Esophagus squamous epithelium (tissue), 4 donors: ENCODE data around the gene CFTR.

Source experiments
- POLR2A ChIP-seq, 4 donors: fragments of 450-650 bp; IDR thresholded peaks; one replicate each; pipeline ENCODE4 v1.6.1; 2017; ENCODE audit warnings: antibody characterized with exemption in 4 of 4, mild to moderate bottlenecking in 4 of 4, moderate library complexity in 3 of 4
- TF ChIP-seq, protein P1 (sequence below), 6 experiments: fragments of 450-650 bp in 4 of 6; fragments of 200-600 bp in 2 of 6; sonication (generic) in 2 of 6; IDR thresholded peaks; one replicate each; pipeline ENCODE4 v1.5.1; 2016 to 2019; ENCODE audit warnings: antibody characterized with exemption in 6 of 6, mild to moderate bottlenecking in 4 of 6, moderate library complexity in 4 of 6

DNA sequence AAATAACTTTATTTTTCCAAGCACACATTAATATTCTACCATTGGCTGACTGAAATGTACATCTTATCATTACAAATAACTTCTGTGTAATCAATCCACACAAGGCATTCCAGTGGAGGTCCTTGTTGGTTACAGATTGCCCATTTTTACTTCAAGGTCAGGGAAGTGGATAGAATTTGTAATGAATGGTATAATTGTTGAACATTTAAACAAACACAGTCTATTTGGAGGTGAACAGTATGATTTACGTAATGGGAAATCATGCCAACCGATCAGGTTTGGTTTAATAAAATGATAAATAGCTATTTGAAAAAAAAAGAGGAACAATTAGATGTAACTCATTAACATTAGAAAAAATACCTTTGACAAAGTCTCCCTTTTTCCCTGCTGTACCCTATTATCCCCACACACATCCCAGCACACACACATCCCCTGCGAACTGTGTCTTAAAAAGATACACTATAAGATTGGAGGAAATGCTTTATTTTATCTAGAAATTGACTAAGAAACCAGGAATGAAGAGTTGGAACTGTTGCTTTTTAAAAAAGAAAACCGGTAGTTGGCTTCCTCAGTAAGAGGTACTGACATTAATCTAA is 33.5 kb upstream of the CFTR start:
- TF ChIP-seq POLR2A (IDR thresholded peaks at IDR 0.05): no peak
- TF ChIP-seq, protein P1, sequence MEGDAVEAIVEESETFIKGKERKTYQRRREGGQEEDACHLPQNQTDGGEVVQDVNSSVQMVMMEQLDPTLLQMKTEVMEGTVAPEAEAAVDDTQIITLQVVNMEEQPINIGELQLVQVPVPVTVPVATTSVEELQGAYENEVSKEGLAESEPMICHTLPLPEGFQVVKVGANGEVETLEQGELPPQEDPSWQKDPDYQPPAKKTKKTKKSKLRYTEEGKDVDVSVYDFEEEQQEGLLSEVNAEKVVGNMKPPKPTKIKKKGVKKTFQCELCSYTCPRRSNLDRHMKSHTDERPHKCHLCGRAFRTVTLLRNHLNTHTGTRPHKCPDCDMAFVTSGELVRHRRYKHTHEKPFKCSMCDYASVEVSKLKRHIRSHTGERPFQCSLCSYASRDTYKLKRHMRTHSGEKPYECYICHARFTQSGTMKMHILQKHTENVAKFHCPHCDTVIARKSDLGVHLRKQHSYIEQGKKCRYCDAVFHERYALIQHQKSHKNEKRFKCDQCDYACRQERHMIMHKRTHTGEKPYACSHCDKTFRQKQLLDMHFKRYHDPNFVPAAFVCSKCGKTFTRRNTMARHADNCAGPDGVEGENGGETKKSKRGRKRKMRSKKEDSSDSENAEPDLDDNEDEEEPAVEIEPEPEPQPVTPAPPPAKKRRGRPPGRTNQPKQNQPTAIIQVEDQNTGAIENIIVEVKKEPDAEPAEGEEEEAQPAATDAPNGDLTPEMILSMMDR (IDR thresholded peaks at IDR 0.05): no peak
